Measurements from ENCODE around the gene COL6A2.
"Not testable (repeated sequence)": the region's sequence is repeated elsewhere in the genome, so short reads cannot be mapped to it uniquely, and the experiment has no call there.

The COL6A2 gene

DNA sequence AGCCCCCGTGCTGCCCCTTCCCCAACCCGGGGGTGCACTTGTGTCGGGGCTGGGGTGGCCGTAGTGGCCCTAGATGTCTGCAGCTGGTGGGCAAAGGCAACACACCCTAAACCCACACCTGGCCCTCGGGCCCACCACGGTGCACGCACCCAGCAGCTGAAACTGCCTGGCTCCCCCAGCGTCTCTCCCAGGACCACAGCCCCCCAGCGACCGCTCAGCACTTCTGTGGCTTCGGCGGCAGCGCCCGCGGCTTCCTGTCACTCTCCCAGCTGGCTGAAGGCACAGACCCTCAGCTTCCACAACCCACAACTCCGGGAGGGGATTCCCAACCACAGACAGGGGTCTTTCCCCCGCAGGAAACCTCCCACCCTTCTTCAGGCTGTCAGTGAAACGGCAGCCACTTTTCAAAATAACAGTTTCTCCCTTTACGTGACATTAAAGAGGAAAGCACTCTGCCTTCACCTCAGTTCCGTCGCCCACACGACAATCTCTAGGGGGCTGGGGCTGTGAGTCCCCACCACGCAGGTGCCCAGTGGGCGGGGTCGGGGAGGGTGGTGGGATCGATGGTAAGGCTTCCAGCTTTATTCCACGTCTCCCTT lies 40.7 kb upstream of the COL6A2 start:
- TF ChIP-seq, protein P1, sequence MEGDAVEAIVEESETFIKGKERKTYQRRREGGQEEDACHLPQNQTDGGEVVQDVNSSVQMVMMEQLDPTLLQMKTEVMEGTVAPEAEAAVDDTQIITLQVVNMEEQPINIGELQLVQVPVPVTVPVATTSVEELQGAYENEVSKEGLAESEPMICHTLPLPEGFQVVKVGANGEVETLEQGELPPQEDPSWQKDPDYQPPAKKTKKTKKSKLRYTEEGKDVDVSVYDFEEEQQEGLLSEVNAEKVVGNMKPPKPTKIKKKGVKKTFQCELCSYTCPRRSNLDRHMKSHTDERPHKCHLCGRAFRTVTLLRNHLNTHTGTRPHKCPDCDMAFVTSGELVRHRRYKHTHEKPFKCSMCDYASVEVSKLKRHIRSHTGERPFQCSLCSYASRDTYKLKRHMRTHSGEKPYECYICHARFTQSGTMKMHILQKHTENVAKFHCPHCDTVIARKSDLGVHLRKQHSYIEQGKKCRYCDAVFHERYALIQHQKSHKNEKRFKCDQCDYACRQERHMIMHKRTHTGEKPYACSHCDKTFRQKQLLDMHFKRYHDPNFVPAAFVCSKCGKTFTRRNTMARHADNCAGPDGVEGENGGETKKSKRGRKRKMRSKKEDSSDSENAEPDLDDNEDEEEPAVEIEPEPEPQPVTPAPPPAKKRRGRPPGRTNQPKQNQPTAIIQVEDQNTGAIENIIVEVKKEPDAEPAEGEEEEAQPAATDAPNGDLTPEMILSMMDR (IDR thresholded peaks at IDR 0.05; ENCODE audit: control insufficient read depth, insufficient read depth, low read depth, low read length, missing control alignments): no peak
- no peak for DNase-seq (ENCODE audit: low read depth)
- H3K4me3 ChIP-seq (ENCODE audit: control insufficient read depth, low read depth, low read length): no peak overlapping the region

DNA sequence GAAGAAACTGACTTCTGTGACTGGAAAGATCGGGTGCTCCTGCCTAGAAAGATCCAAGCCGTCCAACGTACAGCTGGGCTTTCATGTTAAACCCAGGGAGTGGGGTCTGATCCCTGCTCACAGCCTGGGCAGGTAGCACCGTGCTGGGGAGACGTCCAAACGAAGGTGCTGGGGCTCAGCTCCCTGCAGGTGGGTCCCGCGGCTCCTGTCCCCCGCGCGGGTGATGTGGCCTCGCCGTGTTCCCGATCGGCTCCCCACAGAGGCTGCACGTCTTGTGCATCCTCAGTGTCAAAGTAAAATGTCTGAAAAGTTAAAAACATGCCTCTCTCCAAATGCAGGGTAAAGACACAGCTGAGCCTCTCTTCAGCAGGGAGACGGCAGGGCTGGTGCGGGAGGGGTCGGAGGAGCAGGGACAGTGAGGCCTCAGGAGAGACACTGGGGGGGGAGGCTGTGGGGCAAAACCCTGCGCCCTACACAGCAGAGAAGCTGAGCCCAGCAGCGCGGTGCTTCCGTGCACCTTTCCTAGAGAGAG lies 40.1 kb upstream of the COL6A2 start:
- no peak for DNase-seq (ENCODE audit: low read depth)
- H3K4me3 ChIP-seq (ENCODE audit: control insufficient read depth, low read depth, low read length): no peak overlapping the region
- TF ChIP-seq, protein P1 (IDR thresholded peaks at IDR 0.05; ENCODE audit: control insufficient read depth, insufficient read depth, low read depth, low read length, missing control alignments): no peak

DNA sequence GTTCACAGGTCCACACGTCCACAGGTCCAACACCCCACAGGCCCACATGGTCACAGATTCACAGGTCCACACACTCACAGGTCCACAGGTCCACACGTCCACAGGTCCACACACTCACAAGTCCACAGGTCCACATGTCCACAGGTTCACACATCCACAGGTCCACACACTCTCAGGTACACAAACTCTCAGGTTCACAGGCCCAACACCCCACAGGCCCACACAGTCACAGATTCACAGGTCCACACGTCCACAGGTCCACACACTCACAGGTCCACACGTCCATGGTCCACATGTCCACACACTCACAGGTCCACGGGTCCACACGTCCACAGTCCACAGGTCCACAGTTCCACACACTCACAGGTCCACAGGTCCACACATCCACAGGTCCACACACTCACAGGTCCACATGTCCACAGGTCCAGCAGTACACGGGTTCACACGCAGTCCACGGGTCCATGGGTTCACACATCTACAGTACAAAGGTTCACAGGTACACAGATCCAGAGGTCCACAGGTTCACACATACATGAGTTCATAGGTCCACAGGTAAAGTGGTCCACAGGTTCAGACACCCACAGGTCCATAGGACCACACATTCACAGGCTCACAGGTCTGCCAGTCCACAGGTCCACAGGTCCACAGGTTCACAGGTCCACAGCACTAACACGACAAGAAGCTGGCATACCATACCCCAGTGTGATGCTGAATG lies 39.3 kb upstream of the COL6A2 start:
- TF ChIP-seq, protein P1 (IDR thresholded peaks at IDR 0.05; ENCODE audit: control insufficient read depth, insufficient read depth, low read depth, low read length, missing control alignments): no peak
- H3K4me3 ChIP-seq (ENCODE audit: control insufficient read depth, low read depth, low read length): no peak overlapping the region
- DNase-seq (ENCODE audit: low read depth): no peak

DNA sequence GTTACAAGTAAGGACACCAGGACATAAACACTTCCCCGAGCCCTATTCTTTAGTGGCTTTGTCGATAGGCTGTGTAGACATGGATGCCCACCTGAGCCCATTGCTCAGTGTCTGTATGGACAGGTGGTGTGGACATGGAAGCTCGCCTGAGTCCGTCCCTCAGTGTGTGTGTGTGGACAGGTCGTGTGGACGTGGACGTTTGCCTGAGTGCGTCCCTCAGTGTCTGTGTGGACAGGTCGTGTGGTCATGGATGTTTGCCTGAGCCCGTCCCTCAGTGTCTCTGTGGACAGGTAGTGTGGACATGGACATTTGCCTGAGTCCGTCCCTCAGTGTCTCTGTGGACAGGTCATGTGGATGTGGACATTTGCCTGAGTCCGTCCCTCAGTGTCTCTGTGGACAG lies 38.7 kb upstream of the COL6A2 start:
- no peak for DNase-seq (ENCODE audit: low read depth)
- H3K4me3 ChIP-seq (ENCODE audit: control insufficient read depth, low read depth, low read length): no peak overlapping the region
- TF ChIP-seq, protein P1 (IDR thresholded peaks at IDR 0.05; ENCODE audit: control insufficient read depth, insufficient read depth, low read depth, low read length, missing control alignments): no peak

DNA sequence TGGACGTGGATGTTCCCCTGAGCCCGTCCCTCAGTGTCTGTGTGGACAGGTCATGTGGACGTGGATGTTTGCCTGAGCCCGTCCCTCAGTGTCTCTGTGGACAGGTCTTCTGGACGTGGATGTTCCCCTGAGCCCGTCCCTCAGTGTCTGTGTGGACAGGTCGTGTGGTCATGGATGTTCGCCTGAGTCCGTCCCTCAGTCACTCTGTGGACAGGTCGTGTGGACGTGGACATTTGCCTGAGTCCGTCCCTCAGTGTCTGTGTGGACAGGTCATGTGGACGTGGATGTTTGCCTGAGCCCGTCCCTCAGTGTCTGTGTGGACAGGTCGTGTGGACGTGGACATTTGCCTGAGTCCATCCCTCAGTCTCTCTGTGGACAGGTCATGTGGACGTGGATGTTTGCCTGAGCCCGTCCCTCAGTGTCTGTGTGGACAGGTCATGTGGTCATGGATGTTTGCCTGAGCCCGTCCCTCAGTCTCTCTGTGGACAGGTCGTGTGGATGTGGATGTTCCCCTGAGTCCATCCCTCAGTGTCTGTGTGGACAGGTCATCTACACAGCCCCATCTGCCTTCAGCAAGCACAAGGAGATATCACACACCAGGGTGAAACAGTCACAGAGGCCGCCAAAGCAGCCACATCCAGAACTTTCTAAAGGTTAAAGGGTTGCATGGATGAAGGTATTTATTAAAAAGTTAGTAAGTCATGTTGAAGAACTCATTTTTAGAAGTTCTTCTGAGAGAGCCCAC lies 38.0 kb upstream of the COL6A2 start:
- DNase-seq (ENCODE audit: low read depth); H3K4me3 ChIP-seq (ENCODE audit: control insufficient read depth, low read depth, low read length): not testable (repeated sequence)

DNA sequence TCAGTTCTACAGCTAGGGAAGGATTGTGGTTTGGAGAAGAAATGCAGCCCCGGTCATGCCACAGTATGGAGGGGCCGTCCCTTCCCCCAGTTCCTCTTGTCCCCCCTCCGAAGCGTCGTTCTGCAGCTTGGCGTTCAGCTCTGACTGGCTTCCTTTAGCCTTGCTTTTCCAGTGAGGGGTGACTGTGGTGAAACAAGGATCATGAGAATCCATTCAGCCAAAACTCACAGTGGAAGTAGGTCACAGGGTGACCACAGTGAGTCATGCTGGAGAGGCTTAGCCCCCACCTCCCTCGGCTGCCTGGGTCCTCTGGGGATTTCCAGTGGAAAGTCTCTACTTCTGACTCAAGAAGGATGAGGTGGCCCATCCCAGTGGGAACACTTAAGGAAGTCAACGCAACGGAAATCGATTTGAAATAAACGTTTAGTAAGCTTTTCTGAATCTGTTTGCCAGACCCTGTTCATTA lies 37.3 kb upstream of the COL6A2 start:
- TF ChIP-seq, protein P1 (IDR thresholded peaks at IDR 0.05; ENCODE audit: control insufficient read depth, insufficient read depth, low read depth, low read length, missing control alignments): no peak
- no peak overlapping the region for H3K4me3 ChIP-seq (ENCODE audit: control insufficient read depth, low read depth, low read length)
- DNase-seq (ENCODE audit: low read depth): peak; percentile 99

DNA sequence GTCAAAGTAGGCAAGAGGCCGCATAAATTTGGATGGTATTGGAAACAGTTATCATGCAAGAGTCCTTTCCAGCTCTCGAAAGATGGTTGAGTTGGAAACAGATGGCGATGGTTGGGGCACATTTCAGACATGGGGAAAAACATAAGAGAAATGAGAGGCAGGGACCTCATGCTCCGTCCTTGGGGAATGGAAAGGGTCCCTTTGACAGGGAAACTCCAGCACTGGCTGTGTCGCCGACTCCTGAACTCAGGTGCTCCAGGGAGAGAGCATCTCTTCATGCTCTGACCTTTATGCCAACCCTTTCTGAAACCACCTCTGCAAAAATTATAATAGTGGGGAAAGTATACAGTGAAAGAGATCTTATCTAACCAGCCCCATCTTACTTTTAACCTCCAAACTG lies 36.8 kb upstream of the COL6A2 start:
- no peak overlapping the region for H3K4me3 ChIP-seq (ENCODE audit: control insufficient read depth, low read depth, low read length)
- TF ChIP-seq, protein P1 (IDR thresholded peaks at IDR 0.05; ENCODE audit: control insufficient read depth, insufficient read depth, low read depth, low read length, missing control alignments): no peak
- DNase-seq (ENCODE audit: low read depth): no peak
